ENCODE results near the gene MTMR2. TPM values are rescaled to one million over a fixed set of nuclear protein-coding genes. Genes with fewer than 3 reads are reported as not detected.
A peak's percentile ranks its signal among the peaks of the same experiment; 100 is the strongest.

The MTMR2 gene
- total and polyA plus RNA-seq, 9 of the 15 experiments (the other 6 are each of a cell fraction or from before 2014, with no cell fraction given), result 12.6 to 35.8 (median 25.2) TPM

- no peak for TF ChIP-seq ID3 (CRISPR knock-in tag; IDR thresholded peaks at IDR 0.05)
- TF ChIP-seq ID3 (tag; IDR thresholded peaks at IDR 0.05), result no peak
- TF ChIP-seq NR3C1 (CRISPR knock-in tag; IDR thresholded peaks at IDR 0.05), result 0 out of 2 replicates have a peak, but pooled peaks have one; percentile 39
- no peak for TF ChIP-seq BRD9 (IDR thresholded peaks at IDR 0.05; ENCODE audit: low read depth, partially characterized antibody)
- no peak for TF ChIP-seq NFXL1 (CRISPR knock-in tag; IDR thresholded peaks at IDR 0.05)
- TF ChIP-seq HIVEP1 (CRISPR knock-in tag; IDR thresholded peaks at IDR 0.05), result no peak
- TF ChIP-seq HES1 (IDR thresholded peaks at IDR 0.05; ENCODE audit: low read depth), result no peak
- peak in 1 of 2 experiments; percentile 55; a peak in 1 of 3 replicates for TF ChIP-seq CBX3 (IDR thresholded peaks at IDR 0.05; ENCODE audit: borderline replicate concordance in 1 of 2, low read length in 2 of 2)
- TF ChIP-seq RFX7 (CRISPR knock-in tag; IDR thresholded peaks at IDR 0.05), result no peak
- no peak for TF ChIP-seq NBN (IDR thresholded peaks at IDR 0.05; ENCODE audit: low read depth)
- no peak for TF ChIP-seq FOXK1 (CRISPR knock-in tag; IDR thresholded peaks at IDR 0.05; ENCODE audit: borderline replicate concordance)
- TF ChIP-seq HDAC1 (IDR thresholded peaks at IDR 0.05), result peak in 1 of 2 experiments; percentile 84; a peak in 2 of 4 replicates
- no peak for TF ChIP-seq DLX4 (CRISPR knock-in tag; IDR thresholded peaks at IDR 0.05)
- peak; percentile 96 for TF ChIP-seq CBFB (CRISPR knock-in tag; IDR thresholded peaks at IDR 0.05)
- peak; percentile 99 for TF ChIP-seq E2F1 (CRISPR knock-in tag; IDR thresholded peaks at IDR 0.05)
- TF ChIP-seq ZNF121 (CRISPR knock-in tag; conservative IDR thresholded peaks at IDR 0.05), result no peak
- TF ChIP-seq STAT5A (IDR thresholded peaks at IDR 0.05; ENCODE audit: borderline replicate concordance, low read length), result no peak
- TF ChIP-seq XRCC4 (IDR thresholded peaks at IDR 0.05; ENCODE audit: extremely low read depth, insufficient read depth, insufficient read length), result no peak
- peak; percentile 46 for TF ChIP-seq NFIC (IDR thresholded peaks at IDR 0.05)
- TF ChIP-seq ARNT (IDR thresholded peaks at IDR 0.05), result no peak
- no peak for TF ChIP-seq STAT6 (CRISPR knock-in tag; IDR thresholded peaks at IDR 0.05)
- TF ChIP-seq PTTG1 (tag; IDR thresholded peaks at IDR 0.05; ENCODE audit: low read depth), result no peak
- no peak for TF ChIP-seq ZNF668 (CRISPR knock-in tag; IDR thresholded peaks at IDR 0.05)
- peak in 1 of 3 experiments; percentile 5 for TF ChIP-seq YY1 (IDR thresholded peaks at IDR 0.05; ENCODE audit: borderline replicate concordance in 1 of 3, control insufficient read depth in 1 of 3, extremely low read depth in 1 of 3, insufficient read depth in 3 of 3, insufficient read length in 1 of 3, insufficient replicate concordance in 2 of 3, low read depth in 1 of 3, low read length in 2 of 3)
Observed at GRCh38 chr11:95789506-95790122, 134.3 kb downstream of the MTMR2 start, which contains the start of gene FAM76B (continued).
